Measurements from ENCODE around the gene RRP9.
A peak's percentile ranks its signal among the peaks of the same experiment; 100 is the strongest.

Gene RRP9

DNA sequence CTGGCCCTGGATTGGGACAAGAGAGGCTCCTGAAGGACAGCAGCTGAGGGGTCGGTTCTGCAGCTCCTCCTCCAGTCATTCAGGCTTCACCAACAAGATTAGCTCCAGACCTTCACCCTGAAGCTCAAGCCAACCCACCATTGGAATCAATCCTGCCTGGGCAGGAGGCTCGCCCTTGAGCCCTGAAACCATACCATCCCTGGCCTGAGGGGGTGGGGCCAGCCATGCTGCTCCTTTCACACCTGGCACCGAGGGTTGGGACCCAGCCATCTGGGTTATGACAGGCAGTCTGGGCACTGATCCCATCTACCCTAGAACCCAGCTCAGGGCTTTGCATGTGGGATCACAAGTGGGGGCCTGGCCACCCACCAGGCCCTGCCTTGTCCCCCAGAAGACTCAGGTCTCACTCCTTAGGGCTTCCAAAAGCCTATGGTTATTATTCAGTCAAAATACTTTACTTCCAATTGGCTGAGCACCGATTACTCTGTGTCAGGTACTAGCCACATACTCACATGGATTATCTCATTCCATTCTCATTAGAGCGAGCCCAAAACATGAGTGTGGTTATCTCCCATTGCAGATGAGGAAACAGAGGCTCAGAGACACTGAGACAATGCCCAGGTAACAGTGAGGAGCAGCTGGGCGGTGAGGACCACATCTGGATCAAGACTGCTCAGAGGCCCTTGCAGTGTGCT lies 29.0 kb upstream of the RRP9 start:
- no peak for DNase-seq

DNA sequence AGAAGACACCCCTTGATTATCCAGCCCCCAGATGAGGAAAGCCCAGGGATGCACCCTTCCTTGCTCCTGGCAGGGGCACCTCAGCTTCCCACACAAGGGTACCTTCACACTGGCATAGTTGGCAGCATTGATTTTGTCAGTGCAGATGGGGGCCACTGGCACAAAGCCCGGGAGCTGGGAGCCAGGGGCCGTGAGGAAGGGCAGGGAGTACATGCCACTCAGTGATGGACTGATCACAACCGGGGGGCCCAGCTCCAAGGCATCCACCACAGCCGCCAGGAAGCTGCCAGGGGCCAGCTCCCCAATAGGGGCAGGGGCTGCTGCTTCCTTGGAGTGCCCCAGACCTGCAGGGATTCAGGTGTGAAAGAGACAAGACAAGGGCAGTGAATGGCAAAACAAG lies 28.1 kb upstream of the RRP9 start:
- no peak for DNase-seq

DNA sequence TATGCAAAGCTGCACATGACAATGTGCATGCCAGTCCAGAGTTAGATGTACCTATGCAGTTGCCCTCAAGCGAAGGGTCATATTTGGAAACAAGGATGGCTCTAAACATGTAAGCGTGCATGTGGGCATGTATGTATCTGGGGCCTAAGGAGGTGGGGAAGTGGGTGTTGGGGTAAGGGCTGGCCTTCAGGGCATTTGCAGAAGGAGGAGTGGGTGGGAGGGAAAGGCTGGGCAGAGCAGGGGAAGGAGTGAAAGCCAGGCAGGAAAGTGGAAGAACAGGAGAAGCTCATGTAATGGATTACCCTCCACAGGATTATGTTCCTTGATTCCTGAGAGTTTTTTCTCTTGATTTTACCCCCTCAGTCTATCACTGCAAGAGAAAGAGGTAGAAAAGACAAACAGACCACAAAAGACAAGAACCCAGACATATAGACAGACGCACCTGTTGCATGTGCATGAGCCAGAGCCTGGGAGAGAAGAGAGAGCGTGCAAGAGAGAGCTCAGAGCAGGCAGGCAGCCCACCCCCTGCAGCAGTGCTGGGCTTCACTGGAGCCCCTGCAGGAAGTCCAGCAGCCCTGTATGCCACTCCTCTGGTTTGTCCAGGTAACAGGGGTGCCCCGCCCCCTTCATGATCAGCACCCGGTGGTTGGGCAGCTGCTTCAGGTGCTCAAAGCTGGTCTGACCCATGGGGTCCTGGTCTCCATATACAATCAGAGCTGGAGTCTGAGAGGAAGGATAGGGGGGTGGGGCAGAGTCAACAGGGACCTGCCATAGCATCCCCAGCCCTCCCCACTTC lies 27.4 kb upstream of the RRP9 start:
- no peak for DNase-seq

DNA sequence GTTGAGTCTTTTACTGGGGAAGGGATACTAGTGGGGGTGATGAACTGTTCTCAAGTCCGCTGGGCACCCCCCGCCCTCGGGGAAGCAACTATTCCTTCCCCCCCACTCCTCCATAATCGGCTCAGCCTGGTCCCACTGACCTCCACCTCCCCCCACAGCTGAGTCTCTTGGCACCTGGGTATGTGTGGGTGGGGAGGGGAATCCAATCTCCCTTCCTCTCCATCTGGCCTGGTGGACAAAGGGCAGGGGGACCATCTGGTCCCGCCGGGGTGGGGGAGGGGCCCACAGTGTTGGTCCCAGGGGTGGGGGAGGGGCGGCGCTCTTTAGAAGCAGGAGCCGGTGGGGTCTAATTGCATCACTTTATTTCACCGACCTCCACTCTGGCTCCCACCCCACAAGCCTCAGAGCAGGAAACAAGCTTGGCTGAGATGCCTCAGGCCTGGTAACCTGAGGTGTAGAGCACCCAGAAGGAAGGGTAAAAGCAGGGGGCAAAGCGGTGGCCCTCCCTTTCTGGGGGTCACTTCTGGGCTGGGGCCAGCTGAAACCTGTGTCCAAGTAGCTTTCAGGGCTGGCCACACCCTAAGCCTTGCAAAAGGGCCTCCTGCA lies 26.6 kb upstream of the RRP9 start:
- no peak for DNase-seq

DNA sequence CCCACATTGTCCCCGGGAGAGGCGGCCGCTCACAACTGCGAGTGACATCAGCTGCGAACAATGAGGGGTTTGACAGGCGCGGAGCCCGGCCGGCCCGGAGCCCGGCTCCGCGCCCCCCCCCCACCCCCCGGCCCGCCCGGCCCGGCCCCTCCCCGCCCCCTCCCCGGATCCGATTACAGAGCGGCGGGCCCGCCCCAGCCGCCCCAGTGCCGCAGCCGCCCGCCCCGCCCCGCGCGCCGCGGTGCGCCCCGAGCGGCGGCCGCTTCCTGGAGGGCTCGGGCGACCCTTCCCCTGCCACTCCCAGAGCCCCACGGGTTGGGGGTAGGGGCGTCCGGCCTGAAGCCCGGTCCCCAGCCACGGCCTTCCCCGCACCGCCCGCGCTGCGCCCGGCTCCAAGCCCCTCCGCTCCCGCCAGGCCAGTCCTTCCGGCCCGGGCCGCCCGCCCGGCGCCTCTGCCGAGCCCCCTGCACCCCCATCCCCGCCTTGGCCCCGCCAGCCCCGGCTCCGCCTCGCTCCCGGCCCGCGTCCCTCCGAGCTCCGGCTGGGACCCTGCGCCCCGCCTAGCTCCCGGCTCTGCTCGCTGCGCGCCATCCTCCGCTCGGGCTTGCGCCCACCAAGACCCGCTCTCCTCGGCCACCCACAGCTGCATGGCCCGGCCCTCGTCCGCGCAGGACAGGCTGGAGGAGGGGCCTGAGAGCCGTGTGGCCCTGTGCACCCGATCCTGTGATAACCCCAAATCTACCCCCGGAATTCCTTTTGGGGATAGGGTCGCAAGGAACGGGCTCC lies 25.9 kb upstream of the RRP9 start, which contains the start of gene PCBP4:
PCBP4 (minus strand) TSS at position 71 of the 786 bp plus-strand sequence. CDS start 6,214 bp downstream, outside the sequence.
- peak; percentile 51 for DNase-seq

DNA sequence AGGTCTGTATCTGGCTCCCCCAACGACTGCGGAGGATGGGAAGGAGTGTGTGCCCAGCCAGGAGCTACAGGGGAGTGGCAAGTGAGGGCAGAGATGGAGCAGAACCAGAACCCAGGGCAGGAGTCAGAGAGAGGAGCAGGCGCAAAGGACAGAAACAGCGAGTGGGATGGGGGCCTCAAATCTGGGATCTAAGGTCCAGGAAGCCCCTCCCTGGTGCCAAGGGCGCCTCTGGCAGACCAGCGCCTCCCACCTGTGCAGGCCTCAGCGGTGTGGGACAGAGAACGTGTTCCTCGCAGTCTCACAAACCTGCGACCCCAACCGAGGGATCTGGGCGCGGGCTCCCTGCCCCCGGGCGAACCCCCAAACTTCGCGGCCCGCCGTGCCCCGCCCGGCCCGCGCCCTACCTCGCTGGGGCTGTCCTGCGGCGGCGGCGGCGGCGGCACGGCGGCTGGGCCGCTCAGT lies 25.2 kb upstream of the RRP9 start:
- DNase-seq = no peak

DNA sequence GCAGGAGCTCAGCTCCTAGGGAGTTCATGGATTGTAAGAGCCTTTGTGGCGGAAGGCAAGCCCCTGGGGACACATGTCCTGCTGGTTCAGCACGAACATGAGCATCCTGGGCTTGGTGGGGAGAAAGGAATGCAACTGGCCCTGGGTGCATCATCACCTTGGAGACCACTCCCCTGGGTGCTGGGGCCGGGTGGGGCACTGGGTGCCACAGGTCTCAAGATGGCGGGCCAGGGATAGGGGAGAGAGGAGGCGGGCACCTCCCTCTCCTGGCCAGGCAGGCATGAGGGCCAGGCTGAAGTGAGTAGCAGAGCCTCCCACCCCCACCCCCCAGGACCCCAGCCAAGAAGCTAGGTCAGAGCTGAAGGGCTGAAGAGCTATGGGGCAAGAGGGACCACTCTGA lies 24.8 kb upstream of the RRP9 start:
- no peak for DNase-seq

DNA sequence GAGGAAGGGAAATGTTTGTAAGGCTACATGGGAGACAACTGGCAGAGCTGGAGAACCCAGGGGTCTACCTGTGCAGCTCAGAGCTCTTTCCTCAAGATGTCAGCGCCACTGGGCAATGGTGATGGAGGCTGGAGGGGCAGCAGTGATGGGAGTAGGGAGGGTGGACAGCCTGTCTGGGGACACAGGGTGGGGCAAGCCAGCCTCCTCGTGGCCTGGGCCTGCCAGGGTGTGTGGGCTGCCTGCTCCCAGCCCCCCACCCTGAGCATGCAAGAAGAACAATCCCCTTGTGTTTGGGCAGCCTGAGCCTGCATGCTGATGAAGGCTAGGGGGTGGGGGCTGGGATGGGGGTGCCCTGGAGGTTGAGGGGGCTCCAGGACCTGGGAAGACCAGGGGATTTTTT lies 24.3 kb upstream of the RRP9 start:
- no peak for DNase-seq

DNA sequence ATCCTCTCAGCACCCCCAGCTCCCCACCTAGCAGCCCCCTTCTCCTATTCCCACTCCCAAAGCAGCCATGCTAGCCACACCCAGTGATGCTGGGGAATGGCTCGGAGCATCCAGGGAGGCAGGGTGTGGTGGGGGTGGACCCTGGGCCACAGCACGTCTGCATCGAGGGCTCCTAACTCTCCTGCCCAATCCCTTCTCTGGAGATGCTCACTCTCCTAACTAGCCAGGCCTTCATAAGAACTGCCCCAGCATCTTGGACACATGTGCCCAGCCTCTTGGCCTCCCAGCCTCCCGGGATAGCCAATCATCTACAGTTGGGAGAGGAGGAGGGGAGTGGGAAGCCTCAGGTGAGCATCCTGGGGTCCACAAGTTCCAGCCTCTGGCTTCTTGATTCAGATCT lies 22.8 kb upstream of the RRP9 start:
- DNase-seq = no peak

DNA sequence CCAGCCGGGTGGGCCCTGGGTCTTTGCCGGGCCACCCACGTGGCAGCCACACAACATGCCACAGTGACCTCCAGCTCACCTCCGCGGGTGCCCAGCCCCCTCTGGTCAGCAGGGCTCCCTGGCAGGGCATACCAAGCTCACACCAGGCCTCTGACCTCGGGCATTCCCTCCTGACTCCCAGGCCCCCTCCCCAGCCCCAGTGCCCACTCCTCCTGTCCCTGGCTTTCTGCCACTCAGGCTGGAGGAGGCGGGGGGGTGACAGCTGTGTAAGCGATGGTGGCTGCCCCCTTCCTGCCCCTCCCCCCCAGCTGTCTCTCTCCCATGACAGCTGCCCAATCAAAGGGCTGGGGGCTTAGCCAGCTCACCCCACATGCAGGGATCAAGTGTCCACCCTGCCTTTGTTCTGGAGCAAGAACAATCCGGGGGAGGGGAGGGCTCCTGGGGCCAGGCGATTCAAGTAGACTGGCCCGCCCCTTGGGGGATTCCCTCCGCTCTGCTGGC lies 22.3 kb upstream of the RRP9 start:
- no peak for DNase-seq

DNA sequence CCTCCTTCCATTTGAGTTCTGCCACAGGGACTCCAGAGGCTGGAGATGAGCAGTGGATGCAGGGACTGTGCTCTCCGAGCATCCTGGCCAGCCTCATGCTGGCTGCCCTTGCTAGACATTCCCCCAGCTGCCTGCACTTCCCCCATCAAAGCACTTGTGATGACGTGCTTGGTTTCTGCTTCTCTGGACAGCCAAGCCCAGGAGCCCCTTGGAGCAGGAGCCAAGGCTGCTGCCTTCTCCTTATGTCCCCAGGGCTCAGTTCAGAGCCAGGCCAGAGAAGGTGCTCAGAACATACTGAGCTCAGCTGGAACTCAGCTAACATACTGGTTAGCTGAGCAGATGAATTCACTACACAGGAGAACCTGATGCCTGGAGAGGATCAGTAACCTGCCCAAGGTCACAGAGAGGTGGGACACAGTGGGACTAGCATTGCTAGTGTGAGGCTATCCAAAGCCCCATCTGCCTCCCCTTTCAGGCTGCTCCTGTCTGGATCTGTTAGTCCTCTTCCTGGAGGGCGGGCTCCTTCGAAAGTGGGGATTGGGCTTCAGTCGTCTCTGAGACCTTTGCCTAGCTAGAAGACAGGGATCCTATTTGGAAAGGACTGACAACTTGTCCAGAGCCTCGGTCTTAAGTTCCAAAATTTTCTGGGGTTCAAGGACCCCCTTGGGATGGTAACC lies 21.3 kb upstream of the RRP9 start:
- DNase-seq = no peak

DNA sequence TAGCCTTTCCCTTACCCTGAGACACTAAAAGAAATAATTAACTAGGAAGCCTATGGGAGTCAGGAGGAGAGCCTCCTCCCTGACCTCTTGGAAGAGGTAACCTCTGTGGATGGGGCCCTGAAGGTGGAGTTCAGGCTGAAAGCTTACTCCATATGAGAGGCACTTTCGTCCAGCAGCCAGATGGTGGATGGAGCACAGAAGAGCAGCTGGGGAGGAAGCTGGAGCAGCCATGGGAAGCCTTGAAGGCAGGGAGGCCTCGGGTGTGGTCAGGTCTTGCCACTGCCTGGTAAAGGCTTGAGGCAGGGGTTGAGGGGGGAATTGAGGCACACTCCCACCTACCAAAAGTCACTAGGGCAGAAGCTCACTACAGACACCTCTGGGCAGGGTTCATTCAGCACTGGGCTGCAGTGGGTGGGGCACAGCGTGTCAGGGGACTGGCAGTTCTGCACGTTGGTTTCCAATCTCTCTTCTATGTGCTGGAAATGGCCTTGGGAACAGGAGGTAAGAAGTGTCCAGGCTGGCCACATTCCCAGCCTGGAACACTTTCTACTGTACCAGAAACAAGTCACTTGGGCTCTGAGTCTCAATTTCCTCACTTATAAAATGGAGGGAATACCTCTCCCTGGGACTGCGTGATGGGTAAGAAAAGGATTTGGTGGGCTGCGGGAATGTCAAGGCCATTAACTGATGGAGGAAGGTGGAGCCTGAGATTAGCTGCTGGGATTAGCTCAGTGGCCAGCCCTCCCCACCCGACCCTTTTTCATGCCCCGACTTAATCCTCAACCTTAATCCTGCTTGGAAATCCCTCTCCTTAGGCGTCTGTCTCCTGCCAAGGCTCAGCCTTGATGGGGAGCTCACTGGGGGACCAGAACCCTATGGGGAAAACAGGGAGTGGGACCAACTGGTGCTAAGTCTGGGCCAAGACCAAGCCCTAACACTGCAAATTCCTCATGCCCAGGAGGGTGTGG lies 20.2 kb upstream of the RRP9 start:
- DNase-seq = no peak

DNA sequence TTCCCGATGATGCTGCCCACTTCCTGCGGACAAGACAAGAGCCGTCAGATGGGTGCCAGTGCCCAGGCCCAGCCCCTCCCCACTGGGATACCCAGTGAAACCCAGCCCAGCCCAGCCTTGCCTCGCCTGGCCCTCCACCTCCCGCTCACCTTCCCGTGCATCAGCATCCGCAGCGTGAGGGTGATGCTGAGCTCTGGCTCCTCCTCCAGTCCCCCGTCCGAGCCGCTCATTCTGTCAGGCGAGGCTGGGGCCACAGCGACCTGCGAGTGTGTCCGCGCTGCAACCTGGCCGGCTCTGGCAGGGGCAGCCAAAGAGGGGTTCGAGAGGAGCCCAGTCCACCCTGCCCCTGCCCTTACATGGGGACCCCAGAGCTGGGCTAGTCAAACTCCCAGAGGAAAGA lies 19.3 kb upstream of the RRP9 start:
- DNase-seq = no peak

DNA sequence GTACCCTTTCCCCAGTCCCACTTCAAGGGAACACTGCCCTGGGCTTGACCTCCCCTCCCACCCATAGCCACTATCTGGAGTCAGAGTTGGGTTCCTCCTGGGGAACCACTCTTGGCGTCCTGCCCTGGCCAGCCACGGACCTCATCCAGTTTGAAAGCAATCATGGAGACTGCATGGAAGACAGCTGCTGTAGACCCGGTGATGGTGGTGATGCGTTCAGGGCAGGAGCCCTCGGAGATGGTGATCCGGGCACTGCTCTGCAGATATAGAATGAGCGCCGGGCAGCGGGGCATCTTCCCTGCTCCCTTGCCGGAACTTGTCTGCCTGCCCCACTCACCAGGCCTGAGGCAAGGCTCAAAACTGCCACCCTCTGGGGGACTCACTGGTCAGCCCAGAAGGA lies 18.7 kb upstream of the RRP9 start:
- DNase-seq = no peak

DNA sequence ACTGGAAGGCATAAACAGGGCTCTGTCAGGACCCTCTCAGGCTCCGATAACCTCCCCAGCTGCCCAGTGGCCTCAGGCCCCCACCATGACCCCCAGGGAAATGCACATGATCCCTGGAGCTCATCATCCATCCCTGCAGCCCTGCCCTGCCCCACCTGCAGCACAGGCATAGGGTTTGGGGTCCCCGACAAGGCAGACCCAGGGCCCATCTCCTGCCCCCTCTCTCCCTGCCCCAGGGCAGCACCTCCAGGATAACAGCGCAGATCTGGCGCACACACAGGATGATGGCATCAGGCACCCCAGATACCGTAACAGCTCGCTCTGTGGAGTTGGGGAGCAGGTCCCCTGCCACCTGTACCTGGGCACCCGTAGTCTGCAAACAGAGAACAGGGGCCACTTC lies 17.9 kb upstream of the RRP9 start:
- DNase-seq = no peak

DNA sequence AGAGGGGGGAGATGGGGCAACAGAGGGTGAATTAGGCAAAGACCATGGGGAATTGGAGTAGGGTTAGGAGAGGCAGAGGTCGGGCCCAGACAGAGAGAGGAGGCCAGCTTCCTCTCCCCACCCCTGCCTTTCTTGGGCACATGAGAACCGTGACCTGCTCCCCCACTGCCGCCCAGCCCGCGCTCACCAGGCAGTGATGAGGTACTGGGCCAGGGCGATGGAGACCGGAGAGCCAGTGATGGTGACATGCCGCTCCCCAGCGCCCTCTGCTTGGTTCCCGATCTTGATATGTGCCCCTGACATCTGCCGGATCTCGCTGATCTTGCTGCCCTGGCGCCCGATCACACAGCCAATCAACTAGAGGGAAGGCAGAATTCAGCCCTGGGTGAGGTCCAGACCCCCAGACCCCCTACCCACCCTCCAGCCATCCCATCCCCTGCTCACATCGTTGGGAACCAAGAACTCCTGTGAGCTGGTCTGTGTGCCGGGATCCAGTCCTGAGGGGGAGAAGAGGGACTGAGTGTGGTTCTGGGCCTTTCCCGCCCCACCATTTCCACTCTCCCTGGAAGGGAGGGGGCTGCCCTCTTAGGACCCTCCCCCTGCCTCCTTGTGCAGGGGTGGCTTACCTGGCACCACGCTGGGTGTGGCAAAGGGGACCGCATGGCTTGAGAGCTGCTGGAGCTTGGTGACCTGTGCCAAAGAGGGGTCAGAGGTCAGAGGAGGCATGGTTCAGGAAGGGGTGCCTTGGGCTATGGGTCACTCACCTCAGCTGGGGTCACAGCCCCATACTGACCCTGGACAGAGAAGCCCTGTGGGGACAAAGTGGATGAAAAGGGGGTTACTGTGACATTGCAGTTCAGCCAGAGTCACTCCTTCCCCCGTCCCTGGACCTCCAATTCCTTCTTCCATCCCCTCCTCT lies 17.2 kb upstream of the RRP9 start:
- no peak for DNase-seq

DNA sequence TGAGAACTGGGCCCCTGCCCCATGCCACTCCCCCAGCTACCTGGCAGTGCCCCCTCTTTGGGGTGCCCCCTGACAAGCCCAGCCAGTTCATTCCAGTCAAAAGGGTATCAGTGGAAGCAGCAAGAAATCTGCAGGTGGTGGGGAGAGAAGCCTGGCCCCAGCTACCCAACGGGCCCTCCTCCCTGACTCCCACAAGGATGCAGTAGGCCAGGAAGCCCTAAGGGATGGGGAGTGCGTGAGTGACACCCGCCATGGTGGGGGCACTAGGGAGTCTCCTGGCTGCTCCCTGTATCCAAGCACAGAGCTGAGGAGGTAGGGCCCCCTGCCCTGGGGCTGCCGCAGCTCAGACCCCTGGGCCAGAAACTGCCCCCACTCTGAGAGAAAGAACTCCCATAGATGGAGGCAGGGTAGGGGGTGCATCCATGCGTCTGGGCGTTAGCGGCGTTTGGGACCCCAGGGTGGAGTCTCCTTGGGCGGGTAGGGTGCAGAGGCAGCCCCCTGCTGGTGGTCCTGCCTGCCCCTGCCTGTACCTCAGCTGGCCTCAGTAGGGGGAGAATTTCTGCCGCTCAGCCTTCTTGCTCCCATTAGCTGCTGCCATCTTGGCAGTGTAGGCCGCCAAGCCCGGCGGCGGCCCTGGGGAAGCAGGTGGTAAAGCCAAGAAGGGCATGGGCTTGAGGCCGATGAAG lies 16.0 kb upstream of the RRP9 start:
- DNase-seq = no peak

DNA sequence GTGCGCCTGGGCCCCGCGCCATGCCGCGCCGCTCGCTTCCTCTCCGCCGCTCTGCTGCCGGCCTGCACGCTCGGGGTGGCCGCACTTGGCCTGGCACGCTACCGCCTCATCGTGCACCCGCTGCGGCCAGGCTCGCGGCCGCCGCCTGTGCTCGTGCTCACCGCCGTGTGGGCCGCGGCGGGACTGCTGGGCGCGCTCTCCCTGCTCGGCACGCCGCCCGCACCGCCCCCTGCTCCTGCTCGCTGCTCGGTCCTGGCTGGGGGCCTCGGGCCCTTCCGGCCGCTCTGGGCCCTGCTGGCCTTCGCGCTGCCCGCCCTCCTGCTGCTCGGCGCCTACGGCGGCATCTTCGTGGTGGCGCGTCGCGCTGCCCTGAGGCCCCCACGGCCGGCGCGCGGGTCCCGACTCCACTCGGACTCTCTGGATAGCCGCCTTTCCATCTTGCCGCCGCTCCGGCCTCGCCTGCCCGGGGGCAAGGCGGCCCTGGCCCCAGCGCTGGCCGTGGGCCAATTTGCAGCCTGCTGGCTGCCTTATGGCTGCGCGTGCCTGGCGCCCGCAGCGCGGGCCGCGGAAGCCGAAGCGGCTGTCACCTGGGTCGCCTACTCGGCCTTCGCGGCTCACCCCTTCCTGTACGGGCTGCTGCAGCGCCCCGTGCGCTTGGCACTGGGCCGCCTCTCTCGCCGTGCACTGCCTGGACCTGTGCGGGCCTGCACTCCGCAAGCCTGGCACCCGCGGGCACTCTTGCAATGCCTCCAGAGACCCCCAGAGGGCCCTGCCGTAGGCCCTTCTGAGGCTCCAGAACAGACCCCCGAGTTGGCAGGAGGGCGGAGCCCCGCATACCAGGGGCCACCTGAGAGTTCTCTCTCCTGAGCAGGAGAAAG lies 14.4 kb upstream of the RRP9 start:
- DNase-seq = peak; percentile 34

Measured in stimulated activated CD4-positive, alpha-beta T cell treated with anti-CD3 and anti-CD28 coated beads, Interleukin-12 subunit alpha, Interleukin-12 subunit beta, amount 100 ng/mL, for 4 hours (primary cell).